ENCODE data around the gene MOB3B.

Gene MOB3B

GRCh38 chr9:27427272-27427643 lies 102.4 kb downstream of the MOB3B start:
- peaks cover 26 to 39% of the 10 kb centered on the region in 2 experiments for H3K4me1 ChIP-seq (ENCODE audit: control insufficient read depth in 1 of 2, insufficient read depth in 2 of 2, low read length in 2 of 2)
- H3K36me3 ChIP-seq (ENCODE audit: control insufficient read depth in 1 of 2, insufficient read depth in 2 of 2, low read length in 2 of 2), result no peaks in the 10 kb centered on the region
- no peaks in the 10 kb centered on the region for H3K27me3 ChIP-seq (ENCODE audit: insufficient read depth, low read length)
- DNase-seq, result peak; percentile 91 to 95
- H3K79me2 ChIP-seq (ENCODE audit: control insufficient read depth, insufficient read depth, low read length, poor library complexity), result peaks cover 13% of the 10 kb centered on the region
- no CpG with 5 or more reads among the region's 3 CpGs for WGBS (ENCODE audit: extremely low coverage, insufficient coverage, insufficient read length)
- H4K91ac ChIP-seq (ENCODE audit: low read depth, low read length), result peak overlapping the region; percentile 95
- H3K23ac ChIP-seq (ENCODE audit: low read length), result no peak overlapping the region
- H2AK5ac ChIP-seq (ENCODE audit: low read length), result no peak overlapping the region
- H2BK12ac ChIP-seq (ENCODE audit: low read length), result no peak overlapping the region
- peak overlapping the region; percentile 53 for H3K4me2 ChIP-seq (ENCODE audit: low read length)
- H2BK120ac ChIP-seq (ENCODE audit: insufficient read depth, low read length, poor library complexity), result peak overlapping the region; percentile 93
- H2BK5ac ChIP-seq (ENCODE audit: low read depth, low read length, poor library complexity), result peak overlapping the region; percentile 90
- H3K79me1 ChIP-seq (ENCODE audit: low read length), result peaks cover 46% of the 10 kb centered on the region
- no peak overlapping the region for H3K18ac ChIP-seq (ENCODE audit: low read length)
- H4K12ac ChIP-seq (ENCODE audit: low read depth, low read length), result no peak overlapping the region
- H3K4ac ChIP-seq (ENCODE audit: low read depth, low read length), result no peak overlapping the region
- H2AFZ ChIP-seq (ENCODE audit: insufficient read depth, low read length, poor library complexity), result no peak overlapping the region
- peak overlapping the region; percentile 95 for H3K27ac ChIP-seq (ENCODE audit: low read depth, low read length)
- no peak overlapping the region for H3K9ac ChIP-seq (ENCODE audit: low read length)
- H4K8ac ChIP-seq (ENCODE audit: low read depth, low read length), result no peak overlapping the region
- no peaks in the 10 kb centered on the region for H3K9me3 ChIP-seq (ENCODE audit: insufficient read depth, low read depth, low read length)
- no peak overlapping the region for H3K4me3 ChIP-seq (ENCODE audit: low read depth, low read length)
- H3K14ac ChIP-seq (ENCODE audit: low read length), result peak overlapping the region; percentile 73

GRCh38 chr9:27426511-27427271 lies 102.9 kb downstream of the MOB3B start:
- Histone ChIP-seq H2BK12ac (ENCODE audit: low read length) (peak overlapping the region; percentile 92), H2BK120ac (ENCODE audit: insufficient read depth, low read length, poor library complexity) (peak overlapping the region; percentile 93), H3K4me3 (ENCODE audit: low read depth, low read length) (no peak overlapping the region), H3K14ac (ENCODE audit: low read length) (peak overlapping the region; percentile 90), H3K18ac (ENCODE audit: low read length) (peak overlapping the region; percentile 80), H3K27ac (ENCODE audit: low read depth, low read length) (peak overlapping the region; percentile 95), H3K9me3 (ENCODE audit: insufficient read depth, low read depth, low read length) (no peaks in the 10 kb centered on the region), H3K79me1 (ENCODE audit: low read length) (peaks cover 46% of the 10 kb centered on the region), H4K8ac (ENCODE audit: low read depth, low read length) (peak overlapping the region; percentile 75), H2BK5ac (ENCODE audit: low read depth, low read length, poor library complexity) (peak overlapping the region; percentile 94), H3K9ac (ENCODE audit: low read length) (peak overlapping the region; percentile 28), H4K12ac (ENCODE audit: low read depth, low read length) (peak overlapping the region; percentile 40), H3K23ac (ENCODE audit: low read length) (no peak overlapping the region), H3K36me3 (ENCODE audit: control insufficient read depth in 1 of 2, insufficient read depth in 2 of 2, low read length in 2 of 2) (no peaks in the 10 kb centered on the region), H3K27me3 (ENCODE audit: insufficient read depth, low read length) (no peaks in the 10 kb centered on the region), H3K79me2 (ENCODE audit: control insufficient read depth, insufficient read depth, low read length, poor library complexity) (peaks cover 13% of the 10 kb centered on the region), H3K4ac (ENCODE audit: low read depth, low read length) (peak overlapping the region; percentile 48), H3K4me1 (ENCODE audit: control insufficient read depth in 1 of 2, insufficient read depth in 2 of 2, low read length in 2 of 2) (peaks cover 26 to 41% of the 10 kb centered on the region in 2 experiments), H2AK5ac (ENCODE audit: low read length) (peak overlapping the region; percentile 73), H2AFZ (ENCODE audit: insufficient read depth, low read length, poor library complexity) (peak overlapping the region; percentile 19), H4K91ac (ENCODE audit: low read depth, low read length) (peak overlapping the region; percentile 95), H3K4me2 (ENCODE audit: low read length) (peak overlapping the region; percentile 53)
- no CpG with 5 or more reads among the region's 5 CpGs for WGBS (ENCODE audit: extremely low coverage, insufficient coverage, insufficient read length)
- peak; percentile 76 to 82 for DNase-seq

- H3K9me3 ChIP-seq (ENCODE audit: insufficient read depth, low read depth, low read length), result no peaks in the 10 kb centered on the region
- peak overlapping the region; percentile 95 for H3K27ac ChIP-seq (ENCODE audit: low read depth, low read length)
- peak overlapping the region; percentile 94 for H2BK5ac ChIP-seq (ENCODE audit: low read depth, low read length, poor library complexity)
- H4K8ac ChIP-seq (ENCODE audit: low read depth, low read length), result peak overlapping the region; percentile 75
- H3K36me3 ChIP-seq (ENCODE audit: control insufficient read depth in 1 of 2, insufficient read depth in 2 of 2, low read length in 2 of 2), result no peaks in the 10 kb centered on the region
- H2BK120ac ChIP-seq (ENCODE audit: insufficient read depth, low read length, poor library complexity), result peak overlapping the region; percentile 93
- peaks cover 32 to 48% of the 10 kb centered on the region in 2 experiments for H3K4me1 ChIP-seq (ENCODE audit: control insufficient read depth in 1 of 2, insufficient read depth in 2 of 2, low read length in 2 of 2)
- no CpG with 5 or more reads among the region's 4 CpGs for WGBS (ENCODE audit: extremely low coverage, insufficient coverage, insufficient read length)
- peaks cover 47% of the 10 kb centered on the region for H3K79me1 ChIP-seq (ENCODE audit: low read length)
- peak in 1 of 2 donors; percentile 40 for DNase-seq
- H4K91ac ChIP-seq (ENCODE audit: low read depth, low read length), result peak overlapping the region; percentile 95
- H2AFZ ChIP-seq (ENCODE audit: insufficient read depth, low read length, poor library complexity), result peak overlapping the region; percentile 19
- H3K23ac ChIP-seq (ENCODE audit: low read length), result no peak overlapping the region
- H2AK5ac ChIP-seq (ENCODE audit: low read length), result peak overlapping the region; percentile 73
- peak overlapping the region; percentile 35 for H4K12ac ChIP-seq (ENCODE audit: low read depth, low read length)
- peak overlapping the region; percentile 90 for H3K14ac ChIP-seq (ENCODE audit: low read length)
- peak overlapping the region; percentile 48 for H3K4ac ChIP-seq (ENCODE audit: low read depth, low read length)
- peaks cover 15% of the 10 kb centered on the region for H3K79me2 ChIP-seq (ENCODE audit: control insufficient read depth, insufficient read depth, low read length, poor library complexity)
- no peak overlapping the region for H3K4me3 ChIP-seq (ENCODE audit: low read depth, low read length)
- peak overlapping the region; percentile 80 for H3K18ac ChIP-seq (ENCODE audit: low read length)
- H3K4me2 ChIP-seq (ENCODE audit: low read length), result peak overlapping the region; percentile 53
- no peaks in the 10 kb centered on the region for H3K27me3 ChIP-seq (ENCODE audit: insufficient read depth, low read length)
- peak overlapping the region; percentile 28 for H3K9ac ChIP-seq (ENCODE audit: low read length)
- peak overlapping the region; percentile 92 for H2BK12ac ChIP-seq (ENCODE audit: low read length)
Observed at GRCh38 chr9:27425827-27426510, 103.6 kb downstream of the MOB3B start.

- Histone ChIP-seq H3K9me3 (ENCODE audit: insufficient read depth, low read depth, low read length) (no peaks in the 10 kb centered on the region), H4K8ac (ENCODE audit: low read depth, low read length) (no peak overlapping the region), H3K9ac (ENCODE audit: low read length) (no peak overlapping the region), H3K79me1 (ENCODE audit: low read length) (peaks cover 38% of the 10 kb centered on the region), H3K36me3 (ENCODE audit: control insufficient read depth in 1 of 2, insufficient read depth in 2 of 2, low read length in 2 of 2) (no peaks in the 10 kb centered on the region), H2BK12ac (ENCODE audit: low read length) (peak overlapping the region; percentile 89), H2BK5ac (ENCODE audit: low read depth, low read length, poor library complexity) (peak overlapping the region; percentile 54), H3K27ac (ENCODE audit: low read depth, low read length) (peak overlapping the region; percentile 21), H3K27me3 (ENCODE audit: insufficient read depth, low read length) (no peaks in the 10 kb centered on the region), H2AK5ac (ENCODE audit: low read length) (peak overlapping the region; percentile 82), H3K4me2 (ENCODE audit: low read length) (no peak overlapping the region), H4K91ac (ENCODE audit: low read depth, low read length) (peak overlapping the region; percentile 72), H3K18ac (ENCODE audit: low read length) (peak overlapping the region; percentile 85), H3K79me2 (ENCODE audit: control insufficient read depth, insufficient read depth, low read length, poor library complexity) (peaks cover 11% of the 10 kb centered on the region), H3K23ac (ENCODE audit: low read length) (no peak overlapping the region), H3K4ac (ENCODE audit: low read depth, low read length) (peak overlapping the region; percentile 90), H2AFZ (ENCODE audit: insufficient read depth, low read length, poor library complexity) (peak overlapping the region; percentile 48), H3K4me3 (ENCODE audit: low read depth, low read length) (no peak overlapping the region), H3K4me1 (ENCODE audit: control insufficient read depth in 1 of 2, insufficient read depth in 2 of 2, low read length in 2 of 2) (peaks cover 22 to 40% of the 10 kb centered on the region in 2 experiments), H2BK120ac (ENCODE audit: insufficient read depth, low read length, poor library complexity) (peak overlapping the region; percentile 37), H4K12ac (ENCODE audit: low read depth, low read length) (no peak overlapping the region), H3K14ac (ENCODE audit: low read length) (no peak overlapping the region)
- WGBS (ENCODE audit: extremely low coverage, insufficient coverage, insufficient read length), result no CpG with 5 or more reads among the region's 6 CpGs
- DNase-seq, result peak; percentile 30 to 31
Observed at GRCh38 chr9:27423915-27424710, 105.5 kb downstream of the MOB3B start.

Data from trophoblast cell (in vitro differentiated cells and primary cell).